NB4 (cell line): ENCODE data around the gene ZDHHC13.

ENCODE experiments used
- CTCF ChIP-seq: IDR thresholded peaks from one replicate; pipeline ENCODE4 v1.5.1; 2012; ENCODE audit warnings: low read depth, low read length
- POLR2A ChIP-seq: IDR thresholded peaks from 2 replicates; pipeline ENCODE4 v1.6.1; 2011; ENCODE audit warnings: mild to moderate bottlenecking; ENCODE audit not compliant: insufficient read length; ENCODE audit errors: extremely low read depth

- TF ChIP-seq CTCF = no peak
- TF ChIP-seq POLR2A = no peak
These were observed 6.1 kb downstream of the ZDHHC13 start for GRCh38 chr11:19122960-19123615.
